Hepatocyte (in vitro differentiated cells): ENCODE results near the gene TSHZ1. TPM values are rescaled to one million over a fixed set of nuclear protein-coding genes. Genes with fewer than 3 reads are reported as not detected.
A peak's percentile ranks its signal among the peaks of the same experiment; 100 is the strongest.

Source experiments
- DNase-seq: peaks from one replicate; pipeline ENCODE4 v3.0.0-alpha.2; 2016; ENCODE audit warnings: low spot score
- H2AFZ ChIP-seq: fragments of 200-600 bp; sonication (generic); 2 replicates; pipeline ENCODE4 v1.6.0; 2016; ENCODE audit warnings: antibody characterized with exemption, mild to moderate bottlenecking
- H3K27ac ChIP-seq: fragments of 200-600 bp; sonication (generic); 2 replicates; pipeline ENCODE4 v1.5.1; 2016; ENCODE audit warnings: mild to moderate bottlenecking
- H3K27me3 ChIP-seq: fragments of 200-600 bp; sonication (generic); 2 replicates; pipeline ENCODE4 v1.6.1; 2016
- H3K36me3 ChIP-seq: fragments of 200-600 bp; sonication (generic); replicated peaks from 2 replicates; pipeline ENCODE4 v1.5.1; 2016; ENCODE audit warnings: low read depth; ENCODE audit not compliant: insufficient read depth
- H3K4me1 ChIP-seq: fragments of 200-600 bp; sonication (generic); 2 replicates; pipeline ENCODE4 v1.5.1; 2016; ENCODE audit warnings: mild to moderate bottlenecking, moderate library complexity; ENCODE audit not compliant: insufficient read depth
- H3K4me2 ChIP-seq: fragments of 200-600 bp; sonication (generic); 2 replicates; pipeline ENCODE4 v1.6.0; 2016
- H3K4me3 ChIP-seq: fragments of 200-600 bp; sonication (generic); 2 replicates; pipeline ENCODE4 v1.5.1; 2016; ENCODE audit warnings: mild to moderate bottlenecking
- H3K79me2 ChIP-seq: fragments of 200-600 bp; sonication (generic); 2 replicates; pipeline ENCODE4 v1.6.0; 2017; ENCODE audit warnings: mild to moderate bottlenecking
- H3K9me2 ChIP-seq: fragments of 200-600 bp; sonication (generic); replicated peaks from 2 replicates; pipeline ENCODE4 v1.6.0; 2017; ENCODE audit warnings: mild to moderate bottlenecking; ENCODE audit not compliant: insufficient read depth
- H3K9me3 ChIP-seq: fragments of 200-600 bp; sonication (generic); 2 replicates; pipeline ENCODE4 v1.5.1; 2016; ENCODE audit warnings: low read depth, mild to moderate bottlenecking
- H4K20me1 ChIP-seq: fragments of 200-600 bp; sonication (generic); 2 replicates; pipeline ENCODE4 v1.6.0; 2016; ENCODE audit warnings: mild to moderate bottlenecking; ENCODE audit not compliant: insufficient read depth, poor library complexity, severe bottlenecking
- EZH2 ChIP-seq: fragments of 200-600 bp; sonication (generic); IDR thresholded peaks from 2 replicates; pipeline ENCODE4 v1.6.1; 2016; ENCODE audit warnings: antibody characterized with exemption, mild to moderate bottlenecking, borderline replicate concordance
- EZH2phosphoT487 ChIP-seq: fragments of 200-600 bp; sonication (generic); IDR thresholded peaks from one replicate; pipeline ENCODE4 v1.6.1; 2018; ENCODE audit warnings: antibody characterized with exemption, mild to moderate bottlenecking, low read depth, moderate library complexity; ENCODE audit not compliant: unreplicated experiment, severe bottlenecking
- WGBS: methylation state at CpG from one replicate; pipeline ENCODE4 v1.1.6; 2016; ENCODE audit warnings: low lambda C conversion rate; ENCODE audit errors: missing lambda C conversion rate; 5-methylcytosine and 5-hydroxymethylcytosine counted together
- polyA plus RNA-seq: library from polyadenylated mRNA; unstranded; fragments of >200 nt; fragmentation: Nextera tagmentation; extraction: Ambion mirVana; gene quantifications from 2 replicates; pipeline ENCODE4 v1.2.1, GENCODE V29; 2016
- total RNA-seq: library from RNA; depleted of rRNA; stranded (reverse); fragments of >200 nt; gene quantifications from 2 replicates; pipeline ENCODE4 v1.2.3, GENCODE V29; 2014
- TF ChIP-seq, protein P1 (sequence below): fragments of 200-600 bp; sonication (generic); IDR thresholded peaks from 2 replicates; pipeline ENCODE4 v1.5.1; 2016; ENCODE audit warnings: antibody characterized with exemption, mild to moderate bottlenecking; ENCODE audit not compliant: poor library complexity

Gene TSHZ1
- total and polyA plus RNA-seq, 2 experiments from 2014 or later: 8.5 to 13.1 TPM

DNA sequence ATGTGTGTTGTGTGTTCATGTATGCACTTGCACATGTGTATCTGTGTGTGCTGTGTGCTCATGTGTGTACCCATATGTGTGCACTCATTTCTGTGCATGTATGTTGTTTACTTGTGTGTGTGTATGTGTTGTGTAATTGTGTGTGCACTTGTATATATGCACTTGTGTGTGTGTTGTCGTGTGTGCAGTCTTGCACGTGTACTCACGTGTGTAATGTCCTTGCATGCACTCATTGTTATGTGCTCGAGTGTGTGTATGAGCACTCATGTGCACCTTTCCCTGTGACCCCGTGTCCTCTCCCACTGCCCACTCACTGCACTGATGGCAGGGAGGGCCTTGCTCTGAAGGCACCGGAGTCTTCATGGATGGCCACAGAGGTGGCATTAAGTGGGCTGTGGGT, 124.9 kb downstream of the TSHZ1 start:
- TF ChIP-seq, protein P1, sequence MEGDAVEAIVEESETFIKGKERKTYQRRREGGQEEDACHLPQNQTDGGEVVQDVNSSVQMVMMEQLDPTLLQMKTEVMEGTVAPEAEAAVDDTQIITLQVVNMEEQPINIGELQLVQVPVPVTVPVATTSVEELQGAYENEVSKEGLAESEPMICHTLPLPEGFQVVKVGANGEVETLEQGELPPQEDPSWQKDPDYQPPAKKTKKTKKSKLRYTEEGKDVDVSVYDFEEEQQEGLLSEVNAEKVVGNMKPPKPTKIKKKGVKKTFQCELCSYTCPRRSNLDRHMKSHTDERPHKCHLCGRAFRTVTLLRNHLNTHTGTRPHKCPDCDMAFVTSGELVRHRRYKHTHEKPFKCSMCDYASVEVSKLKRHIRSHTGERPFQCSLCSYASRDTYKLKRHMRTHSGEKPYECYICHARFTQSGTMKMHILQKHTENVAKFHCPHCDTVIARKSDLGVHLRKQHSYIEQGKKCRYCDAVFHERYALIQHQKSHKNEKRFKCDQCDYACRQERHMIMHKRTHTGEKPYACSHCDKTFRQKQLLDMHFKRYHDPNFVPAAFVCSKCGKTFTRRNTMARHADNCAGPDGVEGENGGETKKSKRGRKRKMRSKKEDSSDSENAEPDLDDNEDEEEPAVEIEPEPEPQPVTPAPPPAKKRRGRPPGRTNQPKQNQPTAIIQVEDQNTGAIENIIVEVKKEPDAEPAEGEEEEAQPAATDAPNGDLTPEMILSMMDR: no peak
- no peak for TF ChIP-seq EZH2
- Histone ChIP-seq H3K79me2 (no peaks in the 10 kb centered on the region), H3K27me3 (no peaks in the 10 kb centered on the region), H2AFZ (no peak overlapping the region), H4K20me1 (no peaks in the 10 kb centered on the region), H3K4me2 (no peak overlapping the region), H3K9me3 (no peaks in the 10 kb centered on the region), H3K9me2 (no peaks in the 10 kb centered on the region), H3K4me3 (no peak overlapping the region), H3K36me3 (no peaks in the 10 kb centered on the region), H3K4me1 (no peaks in the 10 kb centered on the region), H3K27ac (no peak overlapping the region)
- 95% methylated on average over 6 of the region's 6 CpGs for WGBS
- no peak for DNase-seq

DNA sequence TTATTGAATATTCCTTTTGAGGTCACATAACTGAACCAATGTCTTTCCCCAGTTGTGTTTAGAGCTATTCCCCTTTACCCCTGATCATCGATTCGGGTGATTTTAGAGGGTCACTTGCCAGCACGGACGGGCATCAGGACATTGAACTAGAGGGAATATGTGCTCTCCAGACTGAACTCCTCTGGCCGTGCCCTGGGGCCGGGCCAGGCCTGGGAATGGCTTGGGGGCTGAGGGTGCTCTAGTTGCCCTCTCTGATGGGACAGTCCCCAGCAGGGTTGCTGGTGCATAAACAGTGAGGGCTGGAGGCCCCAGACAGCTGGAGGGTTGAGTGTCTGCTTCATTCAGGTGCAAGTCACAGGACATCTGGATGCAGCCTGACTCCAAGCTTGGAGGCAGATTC, 126.2 kb downstream of the TSHZ1 start:
- WGBS: 93% methylated on average over 6 of the region's 6 CpGs
- Histone ChIP-seq H3K4me3 (no peak overlapping the region), H3K27me3 (no peaks in the 10 kb centered on the region), H3K9me3 (no peaks in the 10 kb centered on the region), H3K27ac (no peak overlapping the region), H3K4me2 (no peak overlapping the region), H3K79me2 (no peaks in the 10 kb centered on the region), H3K36me3 (no peaks in the 10 kb centered on the region), H4K20me1 (no peaks in the 10 kb centered on the region), H3K4me1 (no peaks in the 10 kb centered on the region), H2AFZ (no peak overlapping the region), H3K9me2 (no peaks in the 10 kb centered on the region)
- DNase-seq: no peak
- TF ChIP-seq EZH2phosphoT487 (no peak), EZH2 (no peak)

DNA sequence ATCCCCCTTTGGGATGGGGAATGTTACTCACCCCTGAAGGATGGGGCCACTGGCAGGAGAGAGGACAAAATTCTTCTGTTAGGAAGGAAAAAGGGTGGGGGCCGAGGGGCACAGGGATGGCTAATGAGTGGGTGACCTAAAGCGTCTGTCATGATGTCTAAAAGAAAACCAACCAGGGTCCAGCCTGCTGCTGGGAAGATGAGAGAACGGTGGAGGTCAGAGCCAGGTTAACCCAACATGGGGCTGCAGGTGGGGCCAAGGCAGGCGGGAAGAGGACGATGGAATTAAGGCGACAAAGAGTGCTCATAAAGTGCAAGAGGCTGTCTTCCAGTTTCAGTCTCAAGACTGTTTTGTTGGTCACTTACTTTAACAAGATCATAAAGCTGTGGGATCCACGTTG, 126.8 kb downstream of the TSHZ1 start:
- no peak overlapping the region for H3K4me2 ChIP-seq

DNA sequence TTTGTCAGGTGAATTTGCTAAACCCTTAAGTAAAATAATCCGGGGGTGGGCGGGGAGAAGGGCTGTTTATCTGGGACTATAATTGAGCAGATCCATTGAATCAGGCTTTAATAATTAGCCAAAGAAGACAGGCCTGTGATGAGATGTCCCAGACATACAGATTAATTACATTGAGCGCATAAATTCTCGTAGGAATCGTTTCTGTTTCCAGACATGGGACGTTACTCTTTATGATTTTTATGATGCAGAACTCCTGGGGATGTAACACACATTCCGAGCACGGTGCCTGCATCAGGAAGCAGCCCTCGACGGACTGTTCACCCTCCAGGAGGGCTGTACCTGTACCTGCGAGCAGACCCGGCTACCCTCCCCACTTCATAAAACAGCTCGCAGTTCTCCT, 128.0 kb downstream of the TSHZ1 start:
- Histone ChIP-seq H3K4me2 (peak overlapping the region; percentile 47), H4K20me1 (no peaks in the 10 kb centered on the region), H3K79me2 (no peaks in the 10 kb centered on the region), H3K9me2 (no peaks in the 10 kb centered on the region), H3K4me1 (no peaks in the 10 kb centered on the region), H3K27ac (no peak overlapping the region), H3K9me3 (no peaks in the 10 kb centered on the region), H3K27me3 (no peaks in the 10 kb centered on the region), H2AFZ (peak overlapping the region; percentile 29), H3K36me3 (no peaks in the 10 kb centered on the region), H3K4me3 (no peak overlapping the region)
- DNase-seq: no peak
- TF ChIP-seq, protein P1: no peak
- no peak for TF ChIP-seq EZH2
- no peak for TF ChIP-seq EZH2phosphoT487
- 54% methylated on average over 13 of the region's 13 CpGs for WGBS

More for the DNA sequence above, 126.8 kb downstream of the TSHZ1 start:
- Histone ChIP-seq H3K27me3 (no peaks in the 10 kb centered on the region), H3K27ac (no peak overlapping the region), H3K79me2 (no peaks in the 10 kb centered on the region), H2AFZ (no peak overlapping the region), H4K20me1 (no peaks in the 10 kb centered on the region), H3K4me1 (no peaks in the 10 kb centered on the region), H3K4me3 (no peak overlapping the region), H3K9me3 (no peaks in the 10 kb centered on the region), H3K9me2 (no peaks in the 10 kb centered on the region), H3K36me3 (no peaks in the 10 kb centered on the region)
- TF ChIP-seq EZH2 (no peak), EZH2phosphoT487 (no peak)
- TF ChIP-seq, protein P1: no peak
- no peak for DNase-seq
- WGBS: 90% methylated on average over 7 of the region's 7 CpGs

Other genes starting within 250 kb of the TSHZ1 start
- gene PTGR3, start 1.7 kb upstream of the TSHZ1 start, total RNA-seq: 25.7 and 30.7 TPM in 2 replicates
- gene PTGR3, start 1.7 kb upstream of the TSHZ1 start, polyA plus RNA-seq: 24.4 and 32.2 TPM in 2 replicates
- not detected in 2 replicates for gene SMIM21, start 216.9 kb downstream of the TSHZ1 start, total RNA-seq
- not detected in 2 replicates for gene SMIM21, start 216.9 kb downstream of the TSHZ1 start, polyA plus RNA-seq